ENCODE data around the gene SP3. TPM values are rescaled to one million over a fixed set of nuclear protein-coding genes. Genes with fewer than 3 reads are reported as not detected.

The SP3 gene
- total RNA-seq, 2 donors from 2014 or later: 70.0 to 74.4 TPM

DNA sequence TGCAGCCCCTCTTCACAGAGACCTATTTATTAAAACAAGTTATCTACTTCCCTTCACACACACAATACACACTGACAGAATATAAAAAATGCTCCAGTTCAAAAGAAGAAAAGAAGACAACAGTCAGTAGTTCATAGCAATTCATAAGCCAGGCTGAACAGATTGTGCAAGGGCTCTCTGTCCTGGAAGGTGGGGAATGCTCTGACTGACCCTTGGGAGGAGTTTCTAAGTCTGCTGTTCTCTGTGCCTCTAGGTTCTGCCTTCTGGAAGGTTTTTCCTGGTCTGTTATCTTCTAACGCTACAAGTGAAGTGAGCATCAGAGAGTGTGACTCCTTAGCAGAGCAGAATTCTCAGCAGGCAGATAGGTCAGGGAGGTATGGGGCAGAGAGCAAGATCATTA, 35.7 kb downstream of the SP3 start:
- H3K4me1 ChIP-seq (ENCODE audit: control insufficient read depth in 1 of 2, low read depth in 2 of 2): peaks cover 23 to 28% of the 10 kb centered on the region in 2 donors
- H3K4me3 ChIP-seq: no peak overlapping the region
- H3K27ac ChIP-seq: no peak overlapping the region
- H3K36me3 ChIP-seq: peaks cover 3% of the 10 kb centered on the region
- ATAC-seq (ENCODE audit: insufficient number of reproducible peaks, low FRiP score, low read depth) (no peak), DNase-seq (ENCODE audit: low spot score) (no peak)
- no peaks in the 10 kb centered on the region for H3K27me3 ChIP-seq (replicated peaks; ENCODE audit: insufficient read depth)
- TF ChIP-seq, protein P1, sequence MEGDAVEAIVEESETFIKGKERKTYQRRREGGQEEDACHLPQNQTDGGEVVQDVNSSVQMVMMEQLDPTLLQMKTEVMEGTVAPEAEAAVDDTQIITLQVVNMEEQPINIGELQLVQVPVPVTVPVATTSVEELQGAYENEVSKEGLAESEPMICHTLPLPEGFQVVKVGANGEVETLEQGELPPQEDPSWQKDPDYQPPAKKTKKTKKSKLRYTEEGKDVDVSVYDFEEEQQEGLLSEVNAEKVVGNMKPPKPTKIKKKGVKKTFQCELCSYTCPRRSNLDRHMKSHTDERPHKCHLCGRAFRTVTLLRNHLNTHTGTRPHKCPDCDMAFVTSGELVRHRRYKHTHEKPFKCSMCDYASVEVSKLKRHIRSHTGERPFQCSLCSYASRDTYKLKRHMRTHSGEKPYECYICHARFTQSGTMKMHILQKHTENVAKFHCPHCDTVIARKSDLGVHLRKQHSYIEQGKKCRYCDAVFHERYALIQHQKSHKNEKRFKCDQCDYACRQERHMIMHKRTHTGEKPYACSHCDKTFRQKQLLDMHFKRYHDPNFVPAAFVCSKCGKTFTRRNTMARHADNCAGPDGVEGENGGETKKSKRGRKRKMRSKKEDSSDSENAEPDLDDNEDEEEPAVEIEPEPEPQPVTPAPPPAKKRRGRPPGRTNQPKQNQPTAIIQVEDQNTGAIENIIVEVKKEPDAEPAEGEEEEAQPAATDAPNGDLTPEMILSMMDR (IDR thresholded peaks at IDR 0.05): no peak
- no peaks in the 10 kb centered on the region for H3K9me3 ChIP-seq

GRCh38 chr2:173926875-173927274, 38.3 kb downstream of the SP3 start:
- H3K27ac ChIP-seq: no peak overlapping the region
- H3K4me3 ChIP-seq: no peak overlapping the region
- no peak for ATAC-seq (ENCODE audit: insufficient number of reproducible peaks, low FRiP score, low read depth)
- H3K27me3 ChIP-seq (replicated peaks; ENCODE audit: insufficient read depth): no peaks in the 10 kb centered on the region
- H3K36me3 ChIP-seq: peaks cover 3% of the 10 kb centered on the region
- peaks cover 41 to 45% of the 10 kb centered on the region in 2 donors for H3K4me1 ChIP-seq (ENCODE audit: control insufficient read depth in 1 of 2, low read depth in 2 of 2)
- no peak for DNase-seq (ENCODE audit: low spot score)
- H3K9me3 ChIP-seq: no peaks in the 10 kb centered on the region
- TF ChIP-seq, protein P1 (IDR thresholded peaks at IDR 0.05): no peak

GRCh38 chr2:173924285-173924684, 40.9 kb downstream of the SP3 start:
- no peak overlapping the region for H3K27ac ChIP-seq
- TF ChIP-seq, protein P1 (IDR thresholded peaks at IDR 0.05): no peak
- H3K36me3 ChIP-seq: peaks cover 1% of the 10 kb centered on the region
- DNase-seq (ENCODE audit: low spot score) (no peak), ATAC-seq (ENCODE audit: insufficient number of reproducible peaks, low FRiP score, low read depth) (no peak)
- H3K27me3 ChIP-seq (replicated peaks; ENCODE audit: insufficient read depth): no peaks in the 10 kb centered on the region
- no peaks in the 10 kb centered on the region for H3K9me3 ChIP-seq
- no peak overlapping the region for H3K4me3 ChIP-seq
- H3K4me1 ChIP-seq (ENCODE audit: control insufficient read depth in 1 of 2, low read depth in 2 of 2): peaks cover 46% of the 10 kb centered on the region in 2 donors

- TF ChIP-seq, protein P1 (IDR thresholded peaks at IDR 0.05): no peak
- H3K4me3 ChIP-seq: no peak overlapping the region
- H3K27ac ChIP-seq: no peak overlapping the region
- no peaks in the 10 kb centered on the region for H3K9me3 ChIP-seq
- ATAC-seq (ENCODE audit: insufficient number of reproducible peaks, low FRiP score, low read depth) (no peak), DNase-seq (ENCODE audit: low spot score) (no peak)
- H3K27me3 ChIP-seq (replicated peaks; ENCODE audit: insufficient read depth): no peaks in the 10 kb centered on the region
- H3K4me1 ChIP-seq (ENCODE audit: control insufficient read depth in 1 of 2, low read depth in 2 of 2): peaks cover 44 to 51% of the 10 kb centered on the region in 2 donors
- no peaks in the 10 kb centered on the region for H3K36me3 ChIP-seq
Measured at GRCh38 chr2:173922760-173923159, 42.4 kb downstream of the SP3 start.

DNA sequence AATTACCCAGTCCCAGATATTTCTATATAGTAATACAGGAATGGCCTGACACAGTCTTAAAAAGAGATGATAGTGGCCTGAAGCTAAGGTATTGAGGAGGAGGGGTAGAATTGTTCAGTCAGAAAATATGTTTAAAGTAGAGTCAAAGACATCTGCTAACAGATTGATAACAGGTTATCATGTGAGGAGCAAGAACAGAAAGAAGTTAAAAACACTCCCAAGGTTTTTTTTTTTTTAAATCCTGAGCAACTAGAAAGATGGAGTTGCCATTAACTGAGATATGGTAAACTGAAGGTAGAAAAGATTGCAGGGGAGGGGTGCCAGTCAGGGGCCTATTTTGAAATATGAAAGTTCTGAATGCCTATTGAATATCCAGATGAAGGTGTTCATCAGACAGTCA, 43.1 kb downstream of the SP3 start:
- no peaks in the 10 kb centered on the region for H3K36me3 ChIP-seq
- no peak overlapping the region for H3K4me3 ChIP-seq
- TF ChIP-seq, protein P1 (IDR thresholded peaks at IDR 0.05): no peak
- no peaks in the 10 kb centered on the region for H3K27me3 ChIP-seq (replicated peaks; ENCODE audit: insufficient read depth)
- no peak for ATAC-seq (ENCODE audit: insufficient number of reproducible peaks, low FRiP score, low read depth)
- DNase-seq (ENCODE audit: low spot score): no peak
- no peak overlapping the region for H3K27ac ChIP-seq
- no peaks in the 10 kb centered on the region for H3K9me3 ChIP-seq
- H3K4me1 ChIP-seq (ENCODE audit: control insufficient read depth in 1 of 2, low read depth in 2 of 2): peaks cover 44 to 51% of the 10 kb centered on the region in 2 donors
